ENCODE results near the gene MAD2L1BP.

Gene MAD2L1BP

GRCh38 chr6:43669050-43669921, 33.6 kb downstream of the MAD2L1BP start:
- H3K27ac ChIP-seq, result peak overlapping the region; percentile 40; the same call in 1 of the 2 replicates
- no peak for TF ChIP-seq ZFX (IDR thresholded peaks at IDR 0.05; ENCODE audit: borderline replicate concordance)
- TF ChIP-seq CTCF (IDR thresholded peaks at IDR 0.05), result no peak

GRCh38 chr6:43669922-43670622, 34.4 kb downstream of the MAD2L1BP start:
- peak overlapping the region; percentile 23; the same call in 1 of the 2 replicates for H3K27ac ChIP-seq
- TF ChIP-seq ZFX (IDR thresholded peaks at IDR 0.05; ENCODE audit: borderline replicate concordance) (no peak), CTCF (IDR thresholded peaks at IDR 0.05) (no peak)

- no peak for TF ChIP-seq ZFX (IDR thresholded peaks at IDR 0.05; ENCODE audit: borderline replicate concordance)
- TF ChIP-seq CTCF (IDR thresholded peaks at IDR 0.05), result no peak
- H3K27ac ChIP-seq, result no peak overlapping the region
Observed at GRCh38 chr6:43670623-43670986, 35.0 kb downstream of the MAD2L1BP start.

GRCh38 chr6:43671011-43671800, 35.6 kb downstream of the MAD2L1BP start:
- H3K27ac ChIP-seq, result no peak overlapping the region
- TF ChIP-seq CTCF (IDR thresholded peaks at IDR 0.05), result no peak
- TF ChIP-seq ZFX (IDR thresholded peaks at IDR 0.05; ENCODE audit: borderline replicate concordance), result no peak

- H3K27ac ChIP-seq, result no peak overlapping the region
- TF ChIP-seq CTCF (IDR thresholded peaks at IDR 0.05) (no peak), ZFX (IDR thresholded peaks at IDR 0.05; ENCODE audit: borderline replicate concordance) (no peak)
Observed at GRCh38 chr6:43671801-43672690, 36.4 kb downstream of the MAD2L1BP start.

GRCh38 chr6:43673444-43674084, 37.9 kb downstream of the MAD2L1BP start:
- TF ChIP-seq CTCF (IDR thresholded peaks at IDR 0.05), result no peak
- TF ChIP-seq ZFX (IDR thresholded peaks at IDR 0.05; ENCODE audit: borderline replicate concordance), result no peak
- no peak overlapping the region for H3K27ac ChIP-seq

Measured in 22Rv1 (cell line).